HCT116 (cell line): ENCODE data around the gene SPATS1. TPM values are rescaled to one million over a fixed set of nuclear protein-coding genes. Genes with fewer than 3 reads are reported as not detected.

Experiments used
- ATAC-seq: fragments of 200-7000 bp; cut with Tn5 transposase; 2 replicates; pipeline ENCODE4 v1.9.1; 2020; ENCODE audit warnings: mild to moderate bottlenecking, moderate library complexity
- BruUV-seq: library from RNA; stranded (reverse); fragments of 400-500 nt; replicated peaks from 2 replicates; lab custom pipeline; 2021; lab: Mats Ljungman, UMichigan
- CTCF ChIA-PET: fragments of 300-600 bp; sonication (Branson Sonifier 250); formaldehyde crosslinking; loops from one replicate; lab custom pipeline; 2021; ENCODE audit warnings: antibody characterized with exemption; lab: Charles Lee
- POLR2A ChIA-PET: fragments of 300-600, 350-600 bp; sonication (Branson Sonifier 250); formaldehyde crosslinking; loops from one replicate; lab custom pipeline; 2021; ENCODE audit warnings: antibody characterized with exemption; lab: Charles Lee
- RAD21 ChIA-PET, 2 experiments: fragments of 300-600 bp; sonication (Branson Sonifier 250); formaldehyde crosslinking; loops; one replicate each; lab custom pipeline; 2023; ENCODE audit warnings: low total read pairs in 2 of 2; ENCODE audit not compliant: uncharacterized antibody in 2 of 2, unreplicated experiment in 2 of 2, low non-redundant PET in 1 of 2; lab: Charles Lee
- DNase-seq: peaks from one replicate; pipeline ENCODE4 v3.0.0-alpha.2; 2010; ENCODE audit warnings: low read depth, low spot score
- H2AFZ ChIP-seq: fragments of 200-600 bp; shearing (Covaris generic), sonication (generic); 2 replicates; pipeline ENCODE4 v1.6.1; 2017; ENCODE audit warnings: low read depth, mixed run types, mixed read lengths, antibody characterized with exemption, low read length; ENCODE audit not compliant: poor library complexity, severe bottlenecking
- H3K27ac ChIP-seq: 2 replicates; pipeline ENCODE4 v1.5.1; 2012; ENCODE audit warnings: low read depth, low read length
- H3K27me3 ChIP-seq: fragments of 200-600 bp; sonication (generic); 2 replicates; pipeline ENCODE4 v1.6.1; 2016; ENCODE audit warnings: mixed run types, low read length, mixed read lengths; ENCODE audit not compliant: insufficient read depth
- H3K36me3 ChIP-seq, 2 experiments: fragments of 200-500 bp in 1 of 2; fragments of 200-600 bp in 1 of 2; sonication (Bioruptor generic) in 1 of 2; sonication (generic) in 1 of 2; 2 replicates each; pipeline versions ENCODE4 v1.5.1 to v1.6.1; 2014 to 2016; ENCODE audit warnings: low read length in 2 of 2, inconsistent platforms in 1 of 2, mixed read lengths in 1 of 2, mixed run types in 1 of 2; ENCODE audit not compliant: insufficient read depth in 2 of 2, control insufficient read depth in 1 of 2
- H3K4me1 ChIP-seq, 2 experiments: fragments of 200-600 bp in 1 of 2; sonication (generic) in 1 of 2; 2 replicates each; pipeline versions ENCODE4 v1.5.1 to v1.6.1; 2012 to 2017; ENCODE audit warnings: low read length in 2 of 2, inconsistent platforms in 1 of 2, mild to moderate bottlenecking in 1 of 2, mixed read lengths in 1 of 2, mixed run types in 1 of 2, moderate library complexity in 1 of 2; ENCODE audit not compliant: insufficient read depth in 2 of 2, control insufficient read depth in 1 of 2
- H3K4me2 ChIP-seq: fragments of 200-600 bp; sonication (generic); 2 replicates; pipeline ENCODE4 v1.6.1; 2017; ENCODE audit warnings: mixed run types, low read length, mixed read lengths
- H3K4me3 ChIP-seq, 2 experiments: fragments of 200-600 bp in 1 of 2; sonication (generic) in 1 of 2; replicated peaks in 1 of 2; 2 replicates each; pipeline ENCODE4 v1.5.1; 2011 to 2016; ENCODE audit warnings: low read length in 2 of 2, control low read depth in 1 of 2, low read depth in 1 of 2, mild to moderate bottlenecking in 1 of 2, mixed read lengths in 1 of 2, mixed run types in 1 of 2
- H3K79me2 ChIP-seq: fragments of 200-600 bp; sonication (generic); 2 replicates; pipeline ENCODE4 v1.6.1; 2017; ENCODE audit warnings: mild to moderate bottlenecking, mixed run types, low read length, moderate library complexity, mixed read lengths; ENCODE audit not compliant: insufficient read depth
- H3K9ac ChIP-seq: fragments of 200-600 bp; sonication (generic); 2 replicates; pipeline ENCODE4 v1.6.1; 2016; ENCODE audit warnings: low read length, mixed read lengths
- H3K9me2 ChIP-seq: fragments of 200-600 bp; sonication (generic), shearing (Covaris generic); 2 replicates; pipeline ENCODE4 v1.6.1; 2017; ENCODE audit warnings: mixed run types, mild to moderate bottlenecking, moderate library complexity; ENCODE audit not compliant: insufficient read depth
- H3K9me3 ChIP-seq, 2 experiments: fragments of 200-500 bp in 1 of 2; fragments of 200-600 bp in 1 of 2; sonication (Bioruptor generic) in 1 of 2; sonication (generic) in 1 of 2; 2 replicates each; pipeline ENCODE4 v1.6.1; 2014 to 2017; ENCODE audit warnings: low read length in 2 of 2, mixed read lengths in 2 of 2, inconsistent platforms in 1 of 2, low read depth in 1 of 2, mild to moderate bottlenecking in 1 of 2, mixed run types in 1 of 2, moderate library complexity in 1 of 2; ENCODE audit not compliant: control insufficient read depth in 1 of 2, insufficient read depth in 1 of 2
- H4K20me1 ChIP-seq: fragments of 200-600 bp; sonication (generic), shearing (Covaris generic); 2 replicates; pipeline ENCODE4 v1.6.1; 2017; ENCODE audit warnings: mixed run types, mild to moderate bottlenecking, moderate library complexity; ENCODE audit not compliant: insufficient read depth
- EGR1 ChIP-seq: IDR thresholded peaks from 2 replicates; pipeline ENCODE4 v1.6.1; 2012; ENCODE audit warnings: low read depth
- EZH2 ChIP-seq: fragments of 200-600 bp; sonication (generic); IDR thresholded peaks from 2 replicates; pipeline ENCODE4 v1.6.1; 2017; ENCODE audit warnings: antibody characterized with exemption, mixed run types
- EZH2phosphoT487 ChIP-seq: fragments of 200-600 bp; IDR thresholded peaks from 2 replicates; pipeline ENCODE4 v1.6.1; 2018; ENCODE audit warnings: antibody characterized with exemption, borderline replicate concordance
- FOSL1 ChIP-seq: IDR thresholded peaks from 2 replicates; pipeline ENCODE4 v1.6.1; 2012; ENCODE audit warnings: low read depth
- JUND ChIP-seq: IDR thresholded peaks from 2 replicates; pipeline ENCODE4 v1.6.1; 2012
- POLR2A ChIP-seq: IDR thresholded peaks from 2 replicates; pipeline ENCODE4 v1.7.0; 2011; ENCODE audit warnings: borderline replicate concordance; ENCODE audit not compliant: insufficient read depth, insufficient read length; ENCODE audit errors: extremely low read depth
- RAD21 ChIP-seq: IDR thresholded peaks from 2 replicates; pipeline ENCODE4 v1.6.1; 2012; ENCODE audit warnings: low read depth, mild to moderate bottlenecking
- SIN3A ChIP-seq: IDR thresholded peaks from 2 replicates; pipeline ENCODE4 v1.6.1; 2012; ENCODE audit warnings: low read depth
- SP1 ChIP-seq: IDR thresholded peaks from 2 replicates; pipeline ENCODE4 v1.6.1; 2012; ENCODE audit warnings: low read depth
- SRF ChIP-seq: IDR thresholded peaks from 2 replicates; pipeline ENCODE4 v1.6.1; 2012; ENCODE audit warnings: low read depth
- TCF7L2 ChIP-seq: IDR thresholded peaks from 2 replicates; pipeline ENCODE4 v1.7.0; 2011; ENCODE audit warnings: borderline replicate concordance, inconsistent platforms; ENCODE audit not compliant: insufficient read depth, insufficient read length; ENCODE audit errors: extremely low read depth
- YY1 ChIP-seq: IDR thresholded peaks from 2 replicates; pipeline ENCODE4 v1.6.1; 2011; ENCODE audit warnings: low read length, low read depth, moderate library complexity, mild to moderate bottlenecking; ENCODE audit not compliant: insufficient replicate concordance; ENCODE audit errors: extremely low read depth
- ZNF274 ChIP-seq: fragments of 200-500 bp; sonication (Bioruptor generic); IDR thresholded peaks from 2 replicates; pipeline ENCODE4 v1.6.1; 2014; ENCODE audit warnings: mild to moderate bottlenecking, low read depth, low read length, inconsistent platforms
- intact Hi-C: fragments of 100-400 bp; cut with micrococcal nuclease; formaldehyde crosslinking; loops from 2 replicates; pipeline ENCODE4 v1.10.0; 2022
- total RNA-seq: library from RNA; stranded (reverse); gene quantifications from one replicate; pipeline ENCODE4 v1.2.1, GENCODE V29; 2021; ENCODE audit not compliant: unreplicated experiment
- TF ChIP-seq, protein P1 (sequence below): IDR thresholded peaks from 2 replicates; pipeline ENCODE4 v1.6.1; 2011; ENCODE audit warnings: mild to moderate bottlenecking, low read length, moderate library complexity; ENCODE audit not compliant: insufficient replicate concordance; ENCODE audit errors: extremely low read depth
- TF ChIP-seq, protein P2 (sequence below): IDR thresholded peaks from 2 replicates; pipeline ENCODE4 v1.6.1; 2012; ENCODE audit warnings: low read depth
- TF ChIP-seq, protein P3 (sequence below): IDR thresholded peaks from 2 replicates; pipeline ENCODE4 v1.6.1; 2012
- TF ChIP-seq, protein P4 (sequence below), 3 experiments: fragments of 200-600 bp in 1 of 3; sonication (generic) in 1 of 3; IDR thresholded peaks in 2 of 3; conservative IDR thresholded peaks in 1 of 3; 2 replicates each; pipeline ENCODE4 v1.5.1; 2012 to 2017; ENCODE audit warnings: low read depth in 2 of 3, low read length in 2 of 3, antibody characterized with exemption in 1 of 3, borderline replicate concordance in 1 of 3, control low read depth in 1 of 3, mild to moderate bottlenecking in 1 of 3, mixed read lengths in 1 of 3, mixed run types in 1 of 3, moderate library complexity in 1 of 3; ENCODE audit not compliant: insufficient read depth in 1 of 3

Gene SPATS1
- total RNA-seq, 1 experiment from 2014 or later, result not detected

DNA sequence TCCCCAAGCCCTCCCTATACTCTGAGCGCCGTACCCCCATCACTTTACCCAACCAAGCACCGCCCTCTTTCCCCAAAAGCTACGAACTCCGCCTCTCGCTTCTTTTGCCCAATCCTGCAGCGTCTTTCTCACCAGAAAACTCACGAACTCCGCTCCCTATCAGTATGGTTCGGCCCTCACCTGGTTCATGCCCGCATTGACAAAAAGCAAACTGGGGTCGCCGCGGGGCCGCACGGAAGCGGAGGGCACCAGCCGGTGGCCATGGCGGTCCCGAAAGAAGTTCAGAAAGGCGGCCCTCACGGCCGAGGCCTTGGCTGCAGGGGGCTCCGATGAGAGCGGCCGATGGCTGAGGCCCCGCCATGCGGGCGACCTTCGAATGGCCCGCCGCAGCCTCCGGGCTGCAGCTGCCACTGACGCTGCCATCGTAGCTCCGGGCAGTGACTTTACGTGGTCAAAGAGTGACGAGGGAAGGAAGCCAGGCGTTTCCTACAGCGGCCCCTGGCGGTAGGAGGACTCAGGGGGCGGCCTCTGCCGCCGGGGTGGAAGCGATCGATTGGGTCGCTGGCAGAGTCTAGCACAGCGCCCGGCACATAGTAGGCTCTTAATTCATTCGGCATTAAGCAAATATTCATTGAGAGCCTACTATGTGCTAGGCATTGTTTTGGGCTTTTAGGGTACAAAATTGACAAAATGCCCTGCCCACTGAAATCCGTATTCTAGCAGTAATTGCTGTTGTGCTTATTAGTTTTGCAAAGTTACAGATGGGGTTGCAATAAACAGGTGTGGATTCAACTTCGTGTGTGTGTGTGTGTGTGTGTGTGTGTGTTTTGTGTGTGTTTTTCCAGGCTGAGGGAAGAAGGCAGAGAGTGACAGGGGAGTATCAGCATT is 29.3 kb upstream of the SPATS1 start, which contains the start of gene AARS2:
Gene AARS2 (minus strand): TSS at position 447 of the 888 bp plus-strand sequence. CDS start 24 bp downstream, at position 423.
- POLR2A ChIA-PET, result interaction anchor here (1.3 to 1.8 kb wide), 3 partner anchors 8 to 66 kb away, joined by 4 to 11 read pairs (median 5); partner anchors contain the start of gene HSP90AB1
- intact Hi-C loops, result no loop called here
- BruUV-seq, result no TSS peak
- peak; percentile 93 for TF ChIP-seq YY1
- TF ChIP-seq TCF7L2, result no peak
- peak; percentile 73 for TF ChIP-seq POLR2A
- TF ChIP-seq, protein P1, sequence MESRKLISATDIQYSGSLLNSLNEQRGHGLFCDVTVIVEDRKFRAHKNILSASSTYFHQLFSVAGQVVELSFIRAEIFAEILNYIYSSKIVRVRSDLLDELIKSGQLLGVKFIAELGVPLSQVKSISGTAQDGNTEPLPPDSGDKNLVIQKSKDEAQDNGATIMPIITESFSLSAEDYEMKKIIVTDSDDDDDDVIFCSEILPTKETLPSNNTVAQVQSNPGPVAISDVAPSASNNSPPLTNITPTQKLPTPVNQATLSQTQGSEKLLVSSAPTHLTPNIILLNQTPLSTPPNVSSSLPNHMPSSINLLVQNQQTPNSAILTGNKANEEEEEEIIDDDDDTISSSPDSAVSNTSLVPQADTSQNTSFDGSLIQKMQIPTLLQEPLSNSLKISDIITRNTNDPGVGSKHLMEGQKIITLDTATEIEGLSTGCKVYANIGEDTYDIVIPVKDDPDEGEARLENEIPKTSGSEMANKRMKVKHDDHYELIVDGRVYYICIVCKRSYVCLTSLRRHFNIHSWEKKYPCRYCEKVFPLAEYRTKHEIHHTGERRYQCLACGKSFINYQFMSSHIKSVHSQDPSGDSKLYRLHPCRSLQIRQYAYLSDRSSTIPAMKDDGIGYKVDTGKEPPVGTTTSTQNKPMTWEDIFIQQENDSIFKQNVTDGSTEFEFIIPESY, result peak; percentile 72
- 0 out of 2 replicates have a peak, but pooled peaks have one; percentile 26 for TF ChIP-seq FOSL1
- no peak for TF ChIP-seq EZH2
- TF ChIP-seq SIN3A, result peak; percentile 93
- TF ChIP-seq ZNF274, result no peak
- TF ChIP-seq, protein P2, sequence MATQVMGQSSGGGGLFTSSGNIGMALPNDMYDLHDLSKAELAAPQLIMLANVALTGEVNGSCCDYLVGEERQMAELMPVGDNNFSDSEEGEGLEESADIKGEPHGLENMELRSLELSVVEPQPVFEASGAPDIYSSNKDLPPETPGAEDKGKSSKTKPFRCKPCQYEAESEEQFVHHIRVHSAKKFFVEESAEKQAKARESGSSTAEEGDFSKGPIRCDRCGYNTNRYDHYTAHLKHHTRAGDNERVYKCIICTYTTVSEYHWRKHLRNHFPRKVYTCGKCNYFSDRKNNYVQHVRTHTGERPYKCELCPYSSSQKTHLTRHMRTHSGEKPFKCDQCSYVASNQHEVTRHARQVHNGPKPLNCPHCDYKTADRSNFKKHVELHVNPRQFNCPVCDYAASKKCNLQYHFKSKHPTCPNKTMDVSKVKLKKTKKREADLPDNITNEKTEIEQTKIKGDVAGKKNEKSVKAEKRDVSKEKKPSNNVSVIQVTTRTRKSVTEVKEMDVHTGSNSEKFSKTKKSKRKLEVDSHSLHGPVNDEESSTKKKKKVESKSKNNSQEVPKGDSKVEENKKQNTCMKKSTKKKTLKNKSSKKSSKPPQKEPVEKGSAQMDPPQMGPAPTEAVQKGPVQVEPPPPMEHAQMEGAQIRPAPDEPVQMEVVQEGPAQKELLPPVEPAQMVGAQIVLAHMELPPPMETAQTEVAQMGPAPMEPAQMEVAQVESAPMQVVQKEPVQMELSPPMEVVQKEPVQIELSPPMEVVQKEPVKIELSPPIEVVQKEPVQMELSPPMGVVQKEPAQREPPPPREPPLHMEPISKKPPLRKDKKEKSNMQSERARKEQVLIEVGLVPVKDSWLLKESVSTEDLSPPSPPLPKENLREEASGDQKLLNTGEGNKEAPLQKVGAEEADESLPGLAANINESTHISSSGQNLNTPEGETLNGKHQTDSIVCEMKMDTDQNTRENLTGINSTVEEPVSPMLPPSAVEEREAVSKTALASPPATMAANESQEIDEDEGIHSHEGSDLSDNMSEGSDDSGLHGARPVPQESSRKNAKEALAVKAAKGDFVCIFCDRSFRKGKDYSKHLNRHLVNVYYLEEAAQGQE, result no peak
- TF ChIP-seq JUND, result peak; percentile 44; the same call in 1 of the 2 replicates
- TF ChIP-seq EGR1, result peak; percentile 66
- TF ChIP-seq, protein P3, sequence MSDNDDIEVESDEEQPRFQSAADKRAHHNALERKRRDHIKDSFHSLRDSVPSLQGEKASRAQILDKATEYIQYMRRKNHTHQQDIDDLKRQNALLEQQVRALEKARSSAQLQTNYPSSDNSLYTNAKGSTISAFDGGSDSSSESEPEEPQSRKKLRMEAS, result peak; percentile 89
- peak; percentile 68 for TF ChIP-seq SP1
- no peak for TF ChIP-seq EZH2phosphoT487
- TF ChIP-seq, protein P4, sequence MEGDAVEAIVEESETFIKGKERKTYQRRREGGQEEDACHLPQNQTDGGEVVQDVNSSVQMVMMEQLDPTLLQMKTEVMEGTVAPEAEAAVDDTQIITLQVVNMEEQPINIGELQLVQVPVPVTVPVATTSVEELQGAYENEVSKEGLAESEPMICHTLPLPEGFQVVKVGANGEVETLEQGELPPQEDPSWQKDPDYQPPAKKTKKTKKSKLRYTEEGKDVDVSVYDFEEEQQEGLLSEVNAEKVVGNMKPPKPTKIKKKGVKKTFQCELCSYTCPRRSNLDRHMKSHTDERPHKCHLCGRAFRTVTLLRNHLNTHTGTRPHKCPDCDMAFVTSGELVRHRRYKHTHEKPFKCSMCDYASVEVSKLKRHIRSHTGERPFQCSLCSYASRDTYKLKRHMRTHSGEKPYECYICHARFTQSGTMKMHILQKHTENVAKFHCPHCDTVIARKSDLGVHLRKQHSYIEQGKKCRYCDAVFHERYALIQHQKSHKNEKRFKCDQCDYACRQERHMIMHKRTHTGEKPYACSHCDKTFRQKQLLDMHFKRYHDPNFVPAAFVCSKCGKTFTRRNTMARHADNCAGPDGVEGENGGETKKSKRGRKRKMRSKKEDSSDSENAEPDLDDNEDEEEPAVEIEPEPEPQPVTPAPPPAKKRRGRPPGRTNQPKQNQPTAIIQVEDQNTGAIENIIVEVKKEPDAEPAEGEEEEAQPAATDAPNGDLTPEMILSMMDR (IDR thresholded peaks at IDR 0.05 in 2 of 3, conservative IDR thresholded peaks at IDR 0.05 in 1 of 3; ENCODE audit: borderline replicate concordance in 1 of 3, insufficient read depth in 1 of 3, low read depth in 2 of 3, low read length in 2 of 3), result peak; percentile 73 to 98 (median 97)
- TF ChIP-seq SRF, result peak; percentile 74; the same call in 1 of the 2 replicates
- no peak for TF ChIP-seq RAD21

More for the DNA sequence above, 29.3 kb upstream of the SPATS1 start, which contains the start of gene AARS2:
- H3K9me3 ChIP-seq, result no peaks in the 10 kb centered on the region
- peak within 1 kb of the TSS; percentile 86 for H3K9ac ChIP-seq
- ATAC-seq (peak; percentile 95), DNase-seq (peak; percentile 81)
- H3K27ac ChIP-seq, result peak within 1 kb of the TSS; percentile 72
- peak within 1 kb of the TSS; percentile 97 to 98 for H3K4me3 ChIP-seq
- no peaks in the 10 kb centered on the region for H3K9me2 ChIP-seq
- H3K36me3 ChIP-seq, result peaks cover 20 to 31% of the 10 kb centered on the region in 2 experiments; a peak in 3 of 4 replicates
- H3K27me3 ChIP-seq, result peaks cover 3% of the 10 kb centered on the region; the same call in 1 of the 2 replicates
- peaks cover 19% of the 10 kb centered on the region for H3K79me2 ChIP-seq
- H2AFZ ChIP-seq, result peak within 1 kb of the TSS; percentile 91
- peak within 1 kb of the TSS; percentile 82 for H3K4me2 ChIP-seq
- H3K4me1 ChIP-seq, result peaks cover 6 to 16% of the 10 kb centered on the region in 2 experiments
- ChIA-PET RAD21 (no interaction called here), CTCF (interaction anchor here (0.6 to 1.1 kb wide), 11 partner anchors 8 to 56 kb away, joined by 3 to 10 read pairs (median 5); partner anchors contain the start of genes SLC35B2 and TMEM151B)
- H4K20me1 ChIP-seq, result no peaks in the 10 kb centered on the region
